PFSK-1 (cell line): ENCODE data around the gene SPTBN4.

Experiments
- POLR2AphosphoS5 ChIP-seq: IDR thresholded peaks from 2 replicates; pipeline ENCODE4 v1.6.1; 2012; ENCODE audit warnings: low read depth, mild to moderate bottlenecking, control low read depth, low read length, moderate library complexity
- REST ChIP-seq, 2 experiments: IDR thresholded peaks; 2 replicates each; pipeline versions ENCODE4 v1.6.1 to v1.8.0; 2011 to 2012; ENCODE audit warnings: low read depth in 2 of 2, low read length in 2 of 2, control low read depth in 1 of 2, inconsistent platforms in 1 of 2, mild to moderate bottlenecking in 1 of 2, moderate library complexity in 1 of 2; ENCODE audit not compliant: insufficient read depth in 1 of 2

DNA sequence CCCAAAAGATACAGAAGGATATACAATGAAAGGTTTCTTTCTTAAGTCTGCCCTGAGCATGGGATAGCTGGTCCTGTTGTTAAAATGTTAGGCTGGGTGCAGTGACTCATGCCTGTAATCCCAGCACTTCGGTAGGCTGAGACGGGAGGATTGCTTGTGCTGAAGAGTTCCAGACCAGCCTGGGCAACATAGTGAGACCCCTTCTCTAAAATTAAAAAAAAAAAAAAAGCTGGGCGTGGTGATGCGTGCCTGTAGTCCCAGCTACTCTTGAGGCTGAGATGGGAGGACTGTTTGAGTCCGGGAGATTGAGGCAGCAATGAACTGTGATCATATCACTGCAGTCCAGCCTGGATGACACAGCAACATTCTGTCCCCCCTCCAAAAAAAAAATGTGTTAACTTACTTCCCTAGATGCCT, 57.3 kb downstream of the SPTBN4 start:
- TF ChIP-seq POLR2AphosphoS5 (no peak), REST (IDR thresholded peaks at IDR 0.05; ENCODE audit: insufficient read depth in 1 of 2, low read depth in 2 of 2, low read length in 2 of 2) (no peak)
